Osteocyte (in vitro differentiated cells): Measurements from ENCODE around the gene FAM177A1. TPM values are rescaled to one million over a fixed set of nuclear protein-coding genes. Genes with fewer than 3 reads are reported as not detected.
"Not testable (repeated sequence)": the region's sequence is repeated elsewhere in the genome, so short reads cannot be mapped to it uniquely, and the experiment has no call there.

ENCODE experiments used
- DNase-seq: peaks from one replicate; pipeline ENCODE4 v3.0.0; 2021; ENCODE audit warnings: mixed read lengths; ENCODE audit not compliant: unreplicated experiment; ENCODE audit errors: extremely low spot score
- H3K27ac Mint-ChIP-seq: one replicate; pipeline ENCODE4 v1.8.0; 2021; ENCODE audit warnings: mild to moderate bottlenecking, mixed read lengths; ENCODE audit not compliant: unreplicated experiment
- H3K27me3 Mint-ChIP-seq: one replicate; pipeline ENCODE4 v1.8.0; 2021; ENCODE audit warnings: mixed read lengths; ENCODE audit not compliant: unreplicated experiment
- H3K36me3 Mint-ChIP-seq: one replicate; pipeline ENCODE4 v1.8.0; 2021; ENCODE audit warnings: mixed read lengths; ENCODE audit not compliant: unreplicated experiment
- H3K4me1 Mint-ChIP-seq: one replicate; pipeline ENCODE4 v1.8.0; 2021; ENCODE audit warnings: mixed read lengths; ENCODE audit not compliant: unreplicated experiment
- H3K4me3 Mint-ChIP-seq: one replicate; pipeline ENCODE4 v1.8.0; 2021; ENCODE audit warnings: mild to moderate bottlenecking, moderate library complexity, mixed read lengths; ENCODE audit not compliant: unreplicated experiment
- H3K9me3 Mint-ChIP-seq: one replicate; pipeline ENCODE4 v1.8.0; 2021; ENCODE audit warnings: mixed read lengths; ENCODE audit not compliant: unreplicated experiment
- total RNA-seq: library from RNA; stranded (reverse); gene quantifications from 2 replicates; pipeline ENCODE4 v1.2.1, GENCODE V29; 2021
- TF ChIP-seq, protein P1 (sequence below): fragments of 200-600 bp; sonication (generic); IDR thresholded peaks from 2 replicates; pipeline ENCODE4 v1.5.0; 2021; ENCODE audit warnings: antibody characterized with exemption, mild to moderate bottlenecking, moderate library complexity

FAM177A1 gene
- total RNA-seq, 1 donor from 2014 or later = 76.5 TPM

DNA sequence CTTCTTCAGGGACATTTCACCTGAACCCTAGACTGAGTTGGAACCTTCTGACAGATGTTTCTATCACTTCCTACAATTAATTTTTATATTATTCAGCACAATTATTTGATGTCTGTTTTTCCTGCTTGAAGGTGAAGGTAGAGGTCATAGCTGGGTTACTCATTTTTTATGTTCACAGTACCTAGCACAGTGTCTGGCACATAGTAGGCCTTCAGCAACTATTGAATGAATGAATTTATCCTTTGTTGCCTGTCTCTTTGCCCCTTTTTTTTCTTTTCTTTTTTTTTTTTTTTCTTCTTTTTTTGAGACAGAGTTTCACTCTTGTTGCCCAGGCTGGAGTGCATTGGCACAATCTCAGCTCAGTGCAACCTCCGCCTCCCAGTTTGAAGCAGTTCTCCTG is 29.5 kb upstream of the FAM177A1 start:
- H3K27me3 Mint-ChIP-seq = no peaks in the 10 kb centered on the region
- H3K9me3 Mint-ChIP-seq = no peaks in the 10 kb centered on the region
- no peaks in the 10 kb centered on the region for H3K4me1 Mint-ChIP-seq
- no peak for DNase-seq
- TF ChIP-seq, protein P1, sequence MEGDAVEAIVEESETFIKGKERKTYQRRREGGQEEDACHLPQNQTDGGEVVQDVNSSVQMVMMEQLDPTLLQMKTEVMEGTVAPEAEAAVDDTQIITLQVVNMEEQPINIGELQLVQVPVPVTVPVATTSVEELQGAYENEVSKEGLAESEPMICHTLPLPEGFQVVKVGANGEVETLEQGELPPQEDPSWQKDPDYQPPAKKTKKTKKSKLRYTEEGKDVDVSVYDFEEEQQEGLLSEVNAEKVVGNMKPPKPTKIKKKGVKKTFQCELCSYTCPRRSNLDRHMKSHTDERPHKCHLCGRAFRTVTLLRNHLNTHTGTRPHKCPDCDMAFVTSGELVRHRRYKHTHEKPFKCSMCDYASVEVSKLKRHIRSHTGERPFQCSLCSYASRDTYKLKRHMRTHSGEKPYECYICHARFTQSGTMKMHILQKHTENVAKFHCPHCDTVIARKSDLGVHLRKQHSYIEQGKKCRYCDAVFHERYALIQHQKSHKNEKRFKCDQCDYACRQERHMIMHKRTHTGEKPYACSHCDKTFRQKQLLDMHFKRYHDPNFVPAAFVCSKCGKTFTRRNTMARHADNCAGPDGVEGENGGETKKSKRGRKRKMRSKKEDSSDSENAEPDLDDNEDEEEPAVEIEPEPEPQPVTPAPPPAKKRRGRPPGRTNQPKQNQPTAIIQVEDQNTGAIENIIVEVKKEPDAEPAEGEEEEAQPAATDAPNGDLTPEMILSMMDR = no peak
- no peak overlapping the region for H3K4me3 Mint-ChIP-seq
- H3K36me3 Mint-ChIP-seq = peaks cover 61% of the 10 kb centered on the region
- no peak overlapping the region for H3K27ac Mint-ChIP-seq

DNA sequence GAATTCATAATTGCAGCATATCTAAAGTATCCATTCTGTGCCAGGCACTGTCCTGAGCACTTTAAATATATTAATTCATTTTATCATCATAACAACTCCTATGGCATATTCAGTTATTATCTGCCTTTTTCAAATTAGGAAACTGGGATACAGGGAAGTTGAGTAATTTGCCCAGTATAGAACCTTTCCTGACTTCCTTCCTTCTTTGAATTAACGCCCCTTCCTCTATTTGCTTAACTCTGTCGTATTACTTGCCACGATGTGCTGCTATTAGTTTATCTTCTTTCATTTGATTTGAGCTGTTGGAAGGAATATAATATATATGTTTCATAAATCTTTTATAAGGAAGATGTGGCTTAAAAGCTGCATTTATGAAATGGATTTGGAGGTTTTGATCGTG is 25.4 kb upstream of the FAM177A1 start:
- TF ChIP-seq, protein P1 = no peak
- Mint-ChIP-seq H3K4me1 (no peaks in the 10 kb centered on the region), H3K9me3 (no peaks in the 10 kb centered on the region), H3K4me3 (no peak overlapping the region), H3K27ac (no peak overlapping the region), H3K27me3 (no peaks in the 10 kb centered on the region), H3K36me3 (peaks cover 54% of the 10 kb centered on the region)
- no peak for DNase-seq

DNA sequence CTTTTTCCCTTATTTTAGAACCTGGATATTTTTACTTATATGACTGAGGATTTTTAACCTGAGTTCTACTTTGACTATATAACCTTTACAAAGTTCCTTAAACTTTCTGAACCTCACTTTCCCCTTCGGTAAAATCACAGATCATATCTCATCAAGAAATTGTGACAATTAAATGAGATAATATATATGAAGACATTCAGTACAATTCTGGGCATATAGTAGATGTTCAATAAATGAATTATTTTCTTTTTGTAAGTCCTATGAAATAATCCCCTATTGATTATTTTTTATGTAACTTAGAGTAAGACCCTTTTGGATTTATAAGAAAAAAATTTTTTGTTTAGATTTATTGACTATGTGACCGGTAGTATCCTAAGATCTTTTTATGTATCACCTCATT is 17.6 kb upstream of the FAM177A1 start:
- Mint-ChIP-seq H3K4me3 (no peak overlapping the region), H3K27ac (no peak overlapping the region)

DNA sequence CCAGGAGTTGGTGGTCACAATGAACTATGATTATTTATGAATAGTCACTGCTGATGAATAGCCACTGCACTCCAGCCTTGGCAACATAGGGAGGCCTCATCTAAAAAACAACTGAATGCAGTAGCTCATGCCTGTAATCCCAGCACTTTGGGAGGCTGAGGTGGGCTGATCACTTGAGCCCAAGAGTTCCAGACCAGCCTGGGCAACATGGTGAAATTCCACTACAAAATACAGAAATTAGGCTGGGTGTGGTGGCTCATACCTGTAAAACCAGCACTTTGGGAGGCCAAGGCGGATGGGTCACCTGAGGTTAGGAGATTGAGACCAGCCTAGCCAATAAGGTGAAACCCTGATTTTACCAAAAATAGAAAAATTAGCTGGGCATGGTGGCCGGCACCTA is 13.5 kb upstream of the FAM177A1 start:
- H3K9me3 Mint-ChIP-seq = peaks cover 7% of the 10 kb centered on the region
- no peaks in the 10 kb centered on the region for H3K4me1 Mint-ChIP-seq
- TF ChIP-seq, protein P1 = no peak
- no peak overlapping the region for H3K27ac Mint-ChIP-seq
- H3K4me3 Mint-ChIP-seq = no peak overlapping the region
- no peaks in the 10 kb centered on the region for H3K27me3 Mint-ChIP-seq
- H3K36me3 Mint-ChIP-seq = peaks cover 39% of the 10 kb centered on the region
- DNase-seq = no peak

More for the DNA sequence above, 17.6 kb upstream of the FAM177A1 start:
- DNase-seq = no peak
- H3K27me3 Mint-ChIP-seq = no peaks in the 10 kb centered on the region
- TF ChIP-seq, protein P1 = no peak
- no peaks in the 10 kb centered on the region for H3K4me1 Mint-ChIP-seq
- peaks cover 3% of the 10 kb centered on the region for H3K9me3 Mint-ChIP-seq
- peaks cover 43% of the 10 kb centered on the region for H3K36me3 Mint-ChIP-seq

DNA sequence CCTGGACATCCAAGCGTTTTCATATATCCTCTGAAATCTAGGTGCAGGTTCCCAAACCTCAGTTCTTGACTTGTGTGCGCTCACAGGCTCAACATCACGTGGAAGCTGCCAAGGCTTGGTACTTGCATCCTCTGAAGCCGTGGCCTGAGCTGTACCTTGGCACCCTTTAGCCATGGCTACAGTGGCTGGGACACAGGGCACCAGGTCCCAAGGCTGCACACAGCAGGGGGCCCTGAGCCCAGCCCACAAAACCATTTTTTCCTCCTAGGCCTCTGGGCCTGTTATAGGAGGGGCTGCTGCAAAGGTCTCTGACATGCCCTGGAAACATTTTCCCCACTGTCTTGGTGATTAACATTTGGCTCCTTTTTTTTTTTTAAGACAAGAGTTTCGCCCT is 11.6 kb upstream of the FAM177A1 start:
- DNase-seq = no peak
- Mint-ChIP-seq H3K27ac (no peak overlapping the region), H3K4me3 (no peak overlapping the region), H3K36me3 (peaks cover 25% of the 10 kb centered on the region), H3K9me3 (peaks cover 7% of the 10 kb centered on the region), H3K27me3 (no peaks in the 10 kb centered on the region), H3K4me1 (no peaks in the 10 kb centered on the region)
- TF ChIP-seq, protein P1 = no peak

DNA sequence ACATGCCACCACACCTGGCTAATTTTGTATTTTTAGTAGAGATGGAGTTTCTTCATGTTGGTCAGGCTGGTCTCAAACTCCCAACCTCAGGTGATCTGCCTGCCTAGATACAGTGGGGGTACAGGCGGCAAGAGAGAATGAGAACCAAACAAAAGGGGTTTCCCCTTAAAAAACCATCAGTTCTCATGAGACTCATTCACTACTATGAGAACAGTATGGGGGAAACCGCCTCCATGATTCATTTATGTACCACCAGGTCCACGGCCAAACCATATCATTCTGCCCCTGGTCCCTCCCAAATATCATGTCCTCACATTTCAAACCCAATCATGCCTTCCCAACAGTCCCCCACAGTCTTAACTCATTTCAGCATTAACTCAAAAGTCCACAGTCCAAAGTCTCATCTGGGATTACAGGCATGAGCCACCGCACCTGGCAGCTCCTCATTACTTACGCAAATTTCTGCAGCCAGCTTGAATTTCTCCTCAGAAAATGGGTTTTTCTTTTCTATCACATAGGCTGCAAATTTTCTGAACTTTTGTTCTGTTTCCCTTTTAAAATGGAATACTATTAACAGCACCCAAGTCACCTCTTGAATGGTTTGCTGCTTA is 11.0 kb upstream of the FAM177A1 start:
- not testable (repeated sequence) for DNase-seq, H3K4me3 Mint-ChIP-seq, H3K27ac Mint-ChIP-seq, H3K27me3 Mint-ChIP-seq, H3K4me1 Mint-ChIP-seq, H3K9me3 Mint-ChIP-seq
- H3K36me3 Mint-ChIP-seq = peaks cover 23% of the 10 kb centered on the region

DNA sequence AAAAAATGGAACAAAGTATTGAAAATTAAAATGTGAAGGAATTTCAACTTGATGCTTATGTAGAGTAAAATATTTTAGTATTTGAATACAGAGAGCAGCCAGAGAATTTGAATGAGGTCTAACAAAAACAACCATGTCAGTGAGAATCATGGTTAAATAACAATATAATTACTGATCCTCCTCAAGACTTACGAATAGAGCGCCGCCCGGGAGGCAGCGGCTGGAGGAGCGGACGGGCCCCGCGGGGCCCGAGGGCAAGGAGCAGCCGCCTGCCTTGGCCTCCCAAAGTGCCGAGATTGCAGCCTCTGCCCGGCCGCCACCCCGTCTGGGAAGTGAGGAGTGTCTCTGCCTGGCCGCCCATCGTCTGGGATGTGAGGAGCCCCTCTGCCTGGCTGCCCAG is 7.8 kb upstream of the FAM177A1 start:
- not testable (repeated sequence) for H3K4me1 Mint-ChIP-seq, H3K4me3 Mint-ChIP-seq, H3K27ac Mint-ChIP-seq, DNase-seq, H3K9me3 Mint-ChIP-seq, H3K27me3 Mint-ChIP-seq
- peaks cover 16% of the 10 kb centered on the region for H3K36me3 Mint-ChIP-seq
